ENCODE data around the gene TOR1B.

Gene TOR1B

DNA sequence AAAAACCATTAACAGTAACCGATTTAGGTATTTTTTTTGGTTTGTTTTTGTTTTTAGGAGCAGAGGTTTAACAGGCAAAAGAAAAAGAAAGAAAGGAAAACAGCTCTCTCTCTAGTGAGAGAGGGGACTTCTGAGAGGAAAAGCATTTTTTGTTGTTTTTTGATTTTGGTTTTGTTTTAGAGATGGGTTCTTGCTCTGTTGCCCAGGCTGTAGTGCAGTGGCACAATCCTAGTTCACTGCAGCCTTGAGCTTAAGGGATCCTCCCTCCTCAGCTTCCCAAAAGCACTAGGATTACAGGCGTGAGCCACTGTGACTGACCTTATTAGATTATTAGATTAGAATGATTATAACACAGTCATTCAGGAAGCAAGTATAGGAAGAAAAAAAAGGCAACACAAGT lies 42.4 kb downstream of the TOR1B start (continued):
- TF ChIP-seq TSHZ2 (CRISPR knock-in tag; IDR thresholded peaks at IDR 0.05), result no peak
- TF ChIP-seq, protein P1, sequence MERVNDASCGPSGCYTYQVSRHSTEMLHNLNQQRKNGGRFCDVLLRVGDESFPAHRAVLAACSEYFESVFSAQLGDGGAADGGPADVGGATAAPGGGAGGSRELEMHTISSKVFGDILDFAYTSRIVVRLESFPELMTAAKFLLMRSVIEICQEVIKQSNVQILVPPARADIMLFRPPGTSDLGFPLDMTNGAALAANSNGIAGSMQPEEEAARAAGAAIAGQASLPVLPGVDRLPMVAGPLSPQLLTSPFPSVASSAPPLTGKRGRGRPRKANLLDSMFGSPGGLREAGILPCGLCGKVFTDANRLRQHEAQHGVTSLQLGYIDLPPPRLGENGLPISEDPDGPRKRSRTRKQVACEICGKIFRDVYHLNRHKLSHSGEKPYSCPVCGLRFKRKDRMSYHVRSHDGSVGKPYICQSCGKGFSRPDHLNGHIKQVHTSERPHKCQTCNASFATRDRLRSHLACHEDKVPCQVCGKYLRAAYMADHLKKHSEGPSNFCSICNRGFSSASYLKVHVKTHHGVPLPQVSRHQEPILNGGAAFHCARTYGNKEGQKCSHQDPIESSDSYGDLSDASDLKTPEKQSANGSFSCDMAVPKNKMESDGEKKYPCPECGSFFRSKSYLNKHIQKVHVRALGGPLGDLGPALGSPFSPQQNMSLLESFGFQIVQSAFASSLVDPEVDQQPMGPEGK (CRISPR knock-in tag; IDR thresholded peaks at IDR 0.05; ENCODE audit: borderline replicate concordance), result no peak

DNA sequence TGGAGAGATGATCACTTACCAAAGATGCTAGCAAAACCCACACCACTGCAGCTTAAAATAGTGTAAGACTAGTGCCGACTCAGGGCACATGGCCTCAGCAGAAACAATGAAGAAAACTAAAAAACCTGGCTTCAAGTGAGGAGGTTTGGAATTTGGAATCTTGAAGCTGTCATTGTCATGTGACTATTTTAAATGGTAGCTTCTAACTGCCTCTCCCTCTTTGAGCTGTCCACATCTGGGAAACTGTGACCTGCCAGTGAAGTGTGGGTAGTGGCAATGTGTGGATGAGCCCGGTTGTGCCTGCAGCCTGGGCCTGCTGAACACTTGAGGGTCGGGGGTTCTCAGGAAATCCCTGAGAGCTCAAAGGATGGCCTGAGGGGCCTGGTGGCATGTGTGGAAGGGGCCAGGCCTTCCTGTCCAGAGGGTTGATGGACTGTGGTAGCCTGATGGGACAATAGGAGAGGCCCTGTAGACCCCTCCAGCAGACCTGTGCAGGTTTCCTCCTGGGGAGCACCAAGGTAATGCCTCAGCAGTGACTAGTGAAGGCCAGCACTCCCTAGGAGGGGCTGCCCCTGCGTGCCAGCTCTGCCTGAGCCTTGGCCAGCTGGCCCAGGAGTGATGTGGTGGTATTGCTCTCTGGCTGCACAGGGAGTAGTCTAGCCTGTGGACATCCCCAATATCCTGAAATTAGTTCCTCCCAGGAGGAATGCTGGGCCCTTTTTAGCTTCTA lies 45.9 kb downstream of the TOR1B start:
- TF ChIP-seq TSHZ2 (CRISPR knock-in tag; IDR thresholded peaks at IDR 0.05) (no peak), PPARA (CRISPR knock-in tag; IDR thresholded peaks at IDR 0.05; ENCODE audit: borderline replicate concordance) (no peak), SNAI2 (CRISPR knock-in tag; IDR thresholded peaks at IDR 0.05) (no peak), OSR1 (CRISPR knock-in tag; IDR thresholded peaks at IDR 0.05) (no peak), ARNTL (CRISPR knock-in tag; IDR thresholded peaks at IDR 0.05; ENCODE audit: borderline replicate concordance, low read depth) (no peak), BACH2 (CRISPR knock-in tag; IDR thresholded peaks at IDR 0.05; ENCODE audit: borderline replicate concordance) (no peak), TOX (CRISPR knock-in tag; IDR thresholded peaks at IDR 0.05; ENCODE audit: borderline replicate concordance) (no peak), ZFP30 (CRISPR knock-in tag; IDR thresholded peaks at IDR 0.05) (no peak), RARB (CRISPR knock-in tag; IDR thresholded peaks at IDR 0.05) (no peak), CREB5 (CRISPR knock-in tag; IDR thresholded peaks at IDR 0.05; ENCODE audit: low read depth) (no peak), ISL1 (CRISPR knock-in tag; IDR thresholded peaks at IDR 0.05) (no peak)
- ATAC-seq, result no peak

GRCh38 chr9:129849901-129850300 lies 46.9 kb downstream of the TOR1B start:
- TF ChIP-seq PPARA (CRISPR knock-in tag; IDR thresholded peaks at IDR 0.05; ENCODE audit: borderline replicate concordance) (no peak), ZC3H10 (CRISPR knock-in tag; IDR thresholded peaks at IDR 0.05) (no peak), GLIS3 (CRISPR knock-in tag; IDR thresholded peaks at IDR 0.05) (no peak), RARB (CRISPR knock-in tag; IDR thresholded peaks at IDR 0.05) (no peak), ZNF565 (CRISPR knock-in tag; conservative IDR thresholded peaks at IDR 0.05; ENCODE audit: low read depth) (no peak), ARNTL (CRISPR knock-in tag; IDR thresholded peaks at IDR 0.05; ENCODE audit: borderline replicate concordance, low read depth) (no peak), POU6F1 (CRISPR knock-in tag; IDR thresholded peaks at IDR 0.05; ENCODE audit: borderline replicate concordance, low read depth) (no peak), ZFP3 (CRISPR knock-in tag; IDR thresholded peaks at IDR 0.05) (no peak)
- TF ChIP-seq, protein P1 (CRISPR knock-in tag; IDR thresholded peaks at IDR 0.05; ENCODE audit: borderline replicate concordance), result no peak
- TF ChIP-seq, protein P2, sequence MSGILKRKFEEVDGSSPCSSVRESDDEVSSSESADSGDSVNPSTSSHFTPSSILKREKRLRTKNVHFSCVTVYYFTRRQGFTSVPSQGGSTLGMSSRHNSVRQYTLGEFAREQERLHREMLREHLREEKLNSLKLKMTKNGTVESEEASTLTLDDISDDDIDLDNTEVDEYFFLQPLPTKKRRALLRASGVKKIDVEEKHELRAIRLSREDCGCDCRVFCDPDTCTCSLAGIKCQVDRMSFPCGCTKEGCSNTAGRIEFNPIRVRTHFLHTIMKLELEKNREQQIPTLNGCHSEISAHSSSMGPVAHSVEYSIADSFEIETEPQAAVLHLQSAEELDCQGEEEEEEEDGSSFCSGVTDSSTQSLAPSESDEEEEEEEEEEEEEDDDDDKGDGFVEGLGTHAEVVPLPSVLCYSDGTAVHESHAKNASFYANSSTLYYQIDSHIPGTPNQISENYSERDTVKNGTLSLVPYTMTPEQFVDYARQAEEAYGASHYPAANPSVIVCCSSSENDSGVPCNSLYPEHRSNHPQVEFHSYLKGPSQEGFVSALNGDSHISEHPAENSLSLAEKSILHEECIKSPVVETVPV (CRISPR knock-in tag; IDR thresholded peaks at IDR 0.05), result no peak
- no peak for ATAC-seq
